A673 (cell line): ENCODE measurements around the gene IPPK.

Experiments
- CTCF ChIP-seq: fragments of 300-800, 200-600 bp; sonication (generic); conservative IDR thresholded peaks from 2 replicates; pipeline ENCODE4 v1.5.1; 2017; ENCODE audit warnings: low read depth, mild to moderate bottlenecking, antibody characterized with exemption, low read length, moderate library complexity, mixed read lengths
- EZH2 ChIP-seq: fragments of 200-600 bp; sonication (generic); IDR thresholded peaks from 2 replicates; pipeline ENCODE4 v1.6.1; 2017; ENCODE audit warnings: borderline replicate concordance, low read depth, mild to moderate bottlenecking, mixed read lengths, antibody characterized with exemption, low read length; ENCODE audit not compliant: poor library complexity, severe bottlenecking

GRCh38 chr9:92663951-92664350, 6.0 kb downstream of the IPPK start:
- no peak for TF ChIP-seq CTCF
- TF ChIP-seq EZH2: no peak
